Effector CD8-positive, alpha-beta T cell (primary cell): ENCODE results near the gene TASP1.

Experiments used
- DNase-seq: peaks from one replicate; lab custom pipeline; 2025; lab: John Stamatoyannopoulos, UW

The TASP1 gene

GRCh38 chr20:13432126-13432525, 206.6 kb downstream of the TASP1 start:
- no peak for DNase-seq

GRCh38 chr20:13430346-13431002, 208.3 kb downstream of the TASP1 start:
- DNase-seq: no peak

DNA sequence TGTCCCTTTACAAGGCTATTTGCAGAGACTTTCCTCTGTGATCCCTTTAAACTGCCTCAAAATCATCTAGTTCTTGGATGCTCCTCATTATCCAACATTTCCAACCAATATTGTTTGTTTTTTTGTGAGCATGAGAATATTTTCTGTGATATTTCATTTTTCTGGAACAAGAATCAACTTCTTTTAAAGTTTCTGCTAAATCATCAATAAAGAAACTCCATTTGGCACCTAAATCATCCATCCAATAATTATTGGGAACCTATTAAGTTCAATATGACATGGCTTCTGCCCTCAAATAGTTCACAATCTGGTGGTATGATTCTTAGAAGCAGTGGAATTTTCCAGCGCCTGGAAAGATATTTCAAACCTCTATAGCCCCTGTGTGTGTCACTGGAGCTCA, 210.0 kb downstream of the TASP1 start:
- DNase-seq: no peak

- no peak for DNase-seq
Measured at GRCh38 chr20:13426870-13427269, 211.9 kb downstream of the TASP1 start.

DNA sequence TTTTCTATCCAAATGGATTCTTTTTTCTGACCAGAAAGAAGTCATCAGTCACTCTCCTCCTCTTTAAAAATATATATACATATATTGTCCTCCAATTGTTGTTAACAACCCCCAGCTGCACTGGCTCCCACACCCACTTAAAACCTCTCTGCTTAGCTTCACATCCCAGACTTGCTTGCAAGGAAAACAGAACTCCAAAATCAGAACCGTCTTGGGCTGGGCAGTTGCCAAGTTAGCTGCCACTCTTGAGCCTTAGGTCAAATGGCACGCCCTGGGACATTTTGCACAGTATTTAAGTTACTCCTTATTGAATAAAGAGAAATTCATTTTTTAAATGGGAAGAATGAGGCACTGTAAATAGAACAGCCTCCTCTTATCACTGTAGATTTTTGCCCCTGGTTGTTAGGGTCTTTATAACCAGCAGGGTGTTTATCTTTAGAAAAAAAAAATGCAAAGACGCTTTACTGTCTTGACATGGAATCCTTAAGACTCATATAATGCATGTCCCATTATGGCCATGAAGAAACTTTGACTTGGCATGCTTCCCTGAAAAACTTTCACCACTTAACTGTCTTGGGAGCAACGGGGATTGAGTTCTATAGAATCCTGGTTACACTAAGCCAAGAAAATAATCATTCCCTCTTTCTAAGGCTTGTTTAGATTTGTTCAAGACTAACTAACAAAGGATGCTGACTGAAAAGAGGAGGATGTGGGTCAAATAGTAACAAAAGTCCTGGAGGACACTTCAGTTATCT, 213.2 kb downstream of the TASP1 start:
- DNase-seq: no peak

DNA sequence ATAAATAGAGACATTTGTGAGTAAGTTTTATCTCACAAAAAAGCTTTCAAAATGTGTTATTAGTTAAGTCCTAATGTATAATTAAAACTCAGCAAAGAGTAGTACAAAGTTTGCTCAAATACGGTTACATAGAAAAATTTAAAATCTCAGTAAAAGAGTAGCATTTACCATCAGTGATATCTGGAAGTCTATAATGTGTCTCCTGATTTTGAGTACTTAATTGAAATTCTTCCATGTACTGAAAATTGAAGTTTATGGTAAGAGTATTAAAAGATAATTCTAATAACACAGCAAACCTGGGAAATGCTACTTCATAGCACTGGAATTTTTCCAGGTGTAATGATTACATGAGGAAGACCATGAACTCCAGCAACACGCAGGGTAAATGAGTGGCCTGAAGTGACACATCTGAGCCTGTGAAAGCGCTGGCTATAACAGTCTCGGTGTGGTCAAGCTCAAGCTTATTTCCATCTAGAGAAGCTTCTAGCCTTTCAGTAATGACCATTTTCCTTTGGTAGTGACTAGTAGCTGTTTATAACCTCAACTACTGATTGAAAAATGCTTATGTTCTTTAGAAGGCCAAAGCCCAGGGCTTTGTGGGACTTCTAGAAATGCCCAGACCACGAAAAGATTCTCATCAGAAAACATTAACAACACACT, 214.4 kb downstream of the TASP1 start:
- no peak for DNase-seq

DNA sequence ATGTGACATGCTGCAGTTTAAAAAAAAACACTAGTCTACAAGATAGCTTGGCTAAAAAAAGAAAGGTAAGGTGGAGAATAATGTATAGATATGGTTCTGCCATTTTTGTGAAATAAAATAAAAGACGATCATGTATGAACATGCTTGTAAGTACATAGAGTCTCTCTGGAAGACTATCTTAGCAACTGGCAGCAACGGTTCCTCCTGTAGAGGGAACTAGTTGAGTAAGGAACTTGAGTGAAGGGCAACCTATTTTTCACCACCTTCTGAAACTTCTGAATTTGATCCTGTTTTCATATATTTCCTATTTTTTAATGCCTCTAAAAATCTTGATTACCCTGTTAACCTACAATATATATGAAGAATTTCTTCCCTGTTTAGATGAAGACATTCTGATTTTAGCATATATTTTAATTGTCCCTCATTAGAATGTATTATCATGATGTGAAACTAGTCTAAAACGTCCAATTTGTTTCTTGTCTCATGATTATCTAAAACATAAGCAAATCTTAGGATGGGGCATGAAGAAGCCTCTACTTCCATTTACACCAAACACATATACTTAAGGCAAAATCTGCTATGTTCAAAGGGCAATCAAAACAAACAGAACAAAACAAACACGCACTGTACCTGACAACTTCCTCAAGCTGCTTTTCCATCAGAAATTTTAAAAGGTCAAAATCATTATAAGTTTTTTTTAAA, 215.1 kb downstream of the TASP1 start:
- no peak for DNase-seq

DNA sequence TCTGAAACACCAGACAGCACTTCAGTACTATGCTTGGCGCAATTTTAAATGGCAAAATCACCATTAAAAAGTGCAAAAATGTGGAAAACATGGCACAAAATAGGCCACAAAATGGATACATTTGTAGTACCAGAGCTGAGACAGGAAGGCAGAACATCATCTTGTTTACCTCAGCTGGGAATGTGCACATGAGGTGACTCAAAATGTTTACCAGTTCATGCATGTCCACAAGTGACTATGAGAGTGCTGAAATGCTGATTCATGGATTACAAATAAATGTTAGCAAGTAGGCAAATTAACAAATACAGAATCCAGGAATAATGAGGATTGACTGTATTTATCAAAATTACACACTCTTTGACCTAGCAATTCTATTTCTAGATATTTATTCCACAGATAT, 216.1 kb downstream of the TASP1 start:
- DNase-seq: no peak

DNA sequence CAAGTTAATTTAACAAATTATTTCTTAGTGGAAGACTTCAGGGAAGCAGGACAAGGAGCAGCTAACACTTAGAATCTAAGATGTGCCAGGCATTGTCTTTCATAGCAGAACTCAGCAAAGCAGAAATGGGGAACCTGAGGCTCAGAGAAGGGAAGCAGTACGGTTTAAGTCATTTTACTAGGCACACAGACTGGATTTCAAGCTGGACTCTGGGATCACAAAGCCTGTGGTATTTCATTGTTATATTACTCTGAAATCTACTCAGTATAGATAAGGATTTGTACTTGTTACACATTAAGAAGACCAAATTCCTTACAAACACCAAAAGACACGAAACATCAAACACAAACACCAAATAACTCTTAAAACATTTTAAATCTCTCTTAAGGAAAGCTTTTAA, 218.1 kb downstream of the TASP1 start:
- DNase-seq: no peak

GRCh38 chr20:13419477-13419876, 219.3 kb downstream of the TASP1 start:
- DNase-seq: no peak

DNA sequence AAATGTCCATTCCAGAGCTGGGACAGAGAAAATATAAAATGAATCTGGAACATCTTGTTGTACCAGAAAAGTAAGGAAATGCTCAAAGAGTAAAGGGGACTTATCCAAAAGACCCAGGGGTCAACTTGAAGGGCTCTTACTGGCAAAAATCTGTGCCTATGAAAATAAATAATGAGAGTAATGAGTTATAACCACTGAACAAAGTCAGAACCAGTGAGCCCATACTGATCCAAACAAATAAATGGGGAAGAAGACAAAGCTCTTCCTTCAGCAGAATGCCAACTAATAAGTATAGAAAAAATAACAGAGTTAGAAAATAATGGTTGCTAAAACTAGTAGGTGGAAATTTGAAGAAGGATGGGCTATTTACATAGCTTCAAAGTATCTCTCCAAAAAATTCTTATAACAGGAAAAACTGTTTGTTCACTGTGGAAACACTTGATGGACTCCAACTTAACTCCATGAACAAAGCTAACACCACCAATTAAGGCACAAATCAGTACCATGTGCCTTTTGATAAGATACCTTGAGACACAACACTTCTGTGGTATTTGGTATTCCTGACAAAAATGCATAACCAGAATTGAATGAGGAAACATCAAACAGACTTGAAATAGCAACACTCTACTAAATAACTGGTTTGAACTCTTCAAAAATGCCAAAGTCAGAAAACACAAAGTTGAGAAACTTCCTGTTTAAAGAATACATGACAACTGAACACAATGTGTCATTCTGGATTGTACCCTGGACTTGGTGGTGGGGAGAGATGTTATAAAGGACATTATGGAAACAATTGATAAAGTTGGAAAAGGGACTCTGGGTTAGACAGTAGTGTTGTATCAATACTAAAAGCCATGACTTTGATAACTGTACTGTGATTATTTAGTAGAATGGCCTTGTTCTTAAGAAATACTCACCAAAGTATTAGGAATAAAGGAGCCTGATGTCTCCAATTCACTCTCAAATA, 220.2 kb downstream of the TASP1 start:
- no peak for DNase-seq

- DNase-seq: no peak
Measured at GRCh38 chr20:13416531-13416930, 222.2 kb downstream of the TASP1 start.

DNA sequence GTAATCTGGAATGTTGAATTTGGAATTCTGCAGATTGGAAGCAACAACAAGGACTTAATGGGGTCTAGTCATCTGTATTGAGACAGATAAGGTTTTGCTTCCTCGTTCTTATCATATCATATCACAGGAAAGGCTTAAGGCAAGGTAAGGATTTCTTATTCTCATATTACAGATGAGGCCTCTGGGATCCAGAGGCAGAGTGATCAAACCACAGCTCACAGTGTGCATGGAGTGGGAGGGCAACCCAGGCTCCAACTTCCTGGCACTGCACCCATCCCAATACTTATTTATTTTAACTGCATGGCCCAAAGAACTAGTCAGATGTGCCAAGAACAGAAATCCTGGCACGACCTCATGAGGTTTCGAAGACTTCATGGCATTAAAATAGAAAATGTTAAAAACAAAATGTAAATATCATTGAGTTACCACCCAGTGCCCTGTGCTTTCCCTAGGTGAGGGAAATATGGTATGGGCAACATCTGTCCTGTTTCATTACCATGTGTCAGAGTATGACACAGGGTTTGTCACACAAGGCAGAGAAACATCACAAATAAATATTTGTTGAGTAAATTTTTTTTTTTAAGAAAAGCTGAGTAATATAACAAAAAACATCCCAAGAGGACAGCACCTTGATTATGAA, 225.8 kb downstream of the TASP1 start:
- DNase-seq: no peak

GRCh38 chr20:13404293-13404692, 234.4 kb downstream of the TASP1 start:
- no peak for DNase-seq

DNA sequence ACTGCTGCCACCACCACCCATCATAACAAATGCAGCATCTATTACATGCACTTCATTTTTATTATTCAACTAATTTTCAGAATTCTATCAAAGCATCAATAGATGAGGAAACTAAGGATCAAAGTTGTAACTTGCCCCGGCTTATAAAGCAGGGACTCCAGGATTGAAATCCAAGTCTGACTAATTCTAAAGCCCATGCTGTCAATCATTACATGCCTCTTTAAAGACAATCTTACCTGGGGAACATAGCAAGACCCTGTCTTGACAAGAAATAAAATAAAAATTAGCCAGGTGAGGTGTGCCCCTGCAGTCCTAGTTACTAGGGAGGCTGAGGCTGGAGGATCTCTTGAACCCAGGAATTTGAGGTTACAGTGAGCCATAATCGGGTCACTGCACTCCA, 235.3 kb downstream of the TASP1 start:
- no peak for DNase-seq

GRCh38 chr20:13402986-13403385, 235.7 kb downstream of the TASP1 start:
- DNase-seq: no peak

- no peak for DNase-seq
Measured at GRCh38 chr20:13402171-13402760, 236.5 kb downstream of the TASP1 start.

- DNase-seq: no peak
Measured at GRCh38 chr20:13401596-13401995, 237.1 kb downstream of the TASP1 start.

DNA sequence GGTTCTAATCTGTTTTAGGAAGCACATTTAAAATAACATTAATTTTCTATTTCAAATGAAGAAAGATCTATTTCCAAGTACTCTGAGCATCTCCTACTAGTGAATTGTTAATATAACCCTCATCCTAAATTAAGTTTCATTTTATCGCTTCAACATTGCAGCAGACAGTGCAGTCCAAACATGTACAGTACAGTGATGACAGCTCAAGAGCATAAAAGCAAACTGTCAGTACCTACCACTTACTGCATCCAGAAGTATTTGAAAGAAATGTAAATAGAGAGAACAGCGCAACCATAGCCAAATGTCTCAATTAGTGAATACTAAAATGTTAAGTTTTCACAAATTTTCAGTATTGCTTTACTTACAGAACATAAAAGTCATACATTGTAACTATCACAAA, 238.3 kb downstream of the TASP1 start:
- no peak for DNase-seq

- DNase-seq: no peak
Measured at GRCh38 chr20:13397300-13397724, 241.4 kb downstream of the TASP1 start.
